ENCODE results near the gene GJA1.
"Not testable (repeated sequence)": the region's sequence is repeated elsewhere in the genome, so short reads cannot be mapped to it uniquely, and the experiment has no call there.

GJA1 gene

DNA sequence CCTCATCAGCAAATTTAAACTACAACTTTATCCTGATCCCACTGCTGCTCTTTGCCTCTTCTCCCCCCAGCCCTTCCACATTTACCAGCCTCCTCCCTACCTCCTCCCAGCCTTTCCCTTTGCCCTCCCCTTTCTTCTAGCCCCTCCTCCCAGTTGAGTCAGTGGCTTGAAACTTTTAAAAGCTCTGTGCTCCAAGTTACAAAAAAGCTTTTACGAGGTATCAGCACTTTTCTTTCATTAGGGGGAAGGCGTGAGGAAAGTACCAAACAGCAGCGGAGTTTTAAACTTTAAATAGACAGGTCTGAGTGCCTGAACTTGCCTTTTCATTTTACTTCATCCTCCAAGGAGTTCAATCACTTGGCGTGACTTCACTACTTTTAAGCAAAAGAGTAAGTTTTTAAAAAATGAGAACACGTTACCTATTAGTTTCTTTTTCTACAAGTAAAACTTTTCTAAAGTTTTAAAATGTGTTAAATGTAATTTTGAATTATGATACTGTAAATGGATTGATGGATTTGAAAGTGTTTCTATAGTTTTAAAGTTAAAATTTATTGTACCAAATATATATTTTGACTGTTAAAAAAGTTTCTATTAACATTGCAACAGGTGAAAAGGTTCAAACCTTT is at the start of gene GJA1:
Gene GJA1, plus strand, starts transcription at position 203 of the 626 bp plus-strand sequence. CDS start 11,202 bp downstream, outside the sequence.
- H3K27ac ChIP-seq: no peak within 1 kb of the TSS

DNA sequence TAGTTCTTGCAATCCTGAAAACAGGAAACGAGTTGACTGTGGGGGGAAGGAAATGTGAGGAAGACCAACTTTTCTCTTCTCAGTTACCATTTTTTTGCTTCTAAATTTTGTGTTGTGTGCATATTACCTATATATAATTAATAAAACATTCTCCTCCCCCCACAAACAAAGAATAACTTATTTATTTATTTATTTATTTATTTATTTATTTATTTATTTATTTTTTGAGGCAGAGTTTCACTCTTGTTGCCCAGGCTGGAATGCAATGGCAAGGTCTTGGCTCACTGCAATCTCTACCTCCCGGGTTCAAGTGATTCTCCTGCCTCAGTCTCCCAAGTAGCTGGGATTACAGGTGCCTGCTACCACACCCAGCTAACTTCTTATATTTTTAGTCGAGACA is 48.9 kb upstream of the GJA1 start:
- H3K27ac ChIP-seq: not testable (repeated sequence)

More for the DNA sequence above, at the start of gene GJA1:
- TF ChIP-seq, protein P1, sequence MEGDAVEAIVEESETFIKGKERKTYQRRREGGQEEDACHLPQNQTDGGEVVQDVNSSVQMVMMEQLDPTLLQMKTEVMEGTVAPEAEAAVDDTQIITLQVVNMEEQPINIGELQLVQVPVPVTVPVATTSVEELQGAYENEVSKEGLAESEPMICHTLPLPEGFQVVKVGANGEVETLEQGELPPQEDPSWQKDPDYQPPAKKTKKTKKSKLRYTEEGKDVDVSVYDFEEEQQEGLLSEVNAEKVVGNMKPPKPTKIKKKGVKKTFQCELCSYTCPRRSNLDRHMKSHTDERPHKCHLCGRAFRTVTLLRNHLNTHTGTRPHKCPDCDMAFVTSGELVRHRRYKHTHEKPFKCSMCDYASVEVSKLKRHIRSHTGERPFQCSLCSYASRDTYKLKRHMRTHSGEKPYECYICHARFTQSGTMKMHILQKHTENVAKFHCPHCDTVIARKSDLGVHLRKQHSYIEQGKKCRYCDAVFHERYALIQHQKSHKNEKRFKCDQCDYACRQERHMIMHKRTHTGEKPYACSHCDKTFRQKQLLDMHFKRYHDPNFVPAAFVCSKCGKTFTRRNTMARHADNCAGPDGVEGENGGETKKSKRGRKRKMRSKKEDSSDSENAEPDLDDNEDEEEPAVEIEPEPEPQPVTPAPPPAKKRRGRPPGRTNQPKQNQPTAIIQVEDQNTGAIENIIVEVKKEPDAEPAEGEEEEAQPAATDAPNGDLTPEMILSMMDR (conservative IDR thresholded peaks at IDR 0.05): no peak
- TF ChIP-seq ZFX (IDR thresholded peaks at IDR 0.05): no peak

DNA sequence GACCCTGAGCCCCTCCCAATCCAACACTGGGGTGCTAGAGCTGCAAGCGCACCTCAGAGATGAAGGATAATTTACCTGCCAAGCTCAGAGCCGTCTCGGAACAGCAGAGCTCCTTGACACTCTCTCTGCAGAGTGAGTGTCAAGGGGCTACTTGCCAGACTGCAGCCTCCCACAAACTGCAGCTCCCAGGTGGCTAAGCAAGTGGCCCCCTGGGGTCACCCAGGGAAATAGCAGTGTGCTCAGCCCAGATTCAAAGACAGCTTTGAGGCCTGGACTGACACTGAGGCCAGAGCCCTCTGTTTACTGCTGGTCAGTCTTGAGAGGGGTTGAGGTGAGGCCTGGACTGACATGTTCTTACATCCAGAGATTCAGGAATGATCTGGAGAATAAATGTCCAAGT is 46.0 kb upstream of the GJA1 start:
- H3K27ac ChIP-seq: no peak overlapping the region
- TF ChIP-seq ZFX (IDR thresholded peaks at IDR 0.05): no peak
- TF ChIP-seq, protein P1 (conservative IDR thresholded peaks at IDR 0.05): no peak

DNA sequence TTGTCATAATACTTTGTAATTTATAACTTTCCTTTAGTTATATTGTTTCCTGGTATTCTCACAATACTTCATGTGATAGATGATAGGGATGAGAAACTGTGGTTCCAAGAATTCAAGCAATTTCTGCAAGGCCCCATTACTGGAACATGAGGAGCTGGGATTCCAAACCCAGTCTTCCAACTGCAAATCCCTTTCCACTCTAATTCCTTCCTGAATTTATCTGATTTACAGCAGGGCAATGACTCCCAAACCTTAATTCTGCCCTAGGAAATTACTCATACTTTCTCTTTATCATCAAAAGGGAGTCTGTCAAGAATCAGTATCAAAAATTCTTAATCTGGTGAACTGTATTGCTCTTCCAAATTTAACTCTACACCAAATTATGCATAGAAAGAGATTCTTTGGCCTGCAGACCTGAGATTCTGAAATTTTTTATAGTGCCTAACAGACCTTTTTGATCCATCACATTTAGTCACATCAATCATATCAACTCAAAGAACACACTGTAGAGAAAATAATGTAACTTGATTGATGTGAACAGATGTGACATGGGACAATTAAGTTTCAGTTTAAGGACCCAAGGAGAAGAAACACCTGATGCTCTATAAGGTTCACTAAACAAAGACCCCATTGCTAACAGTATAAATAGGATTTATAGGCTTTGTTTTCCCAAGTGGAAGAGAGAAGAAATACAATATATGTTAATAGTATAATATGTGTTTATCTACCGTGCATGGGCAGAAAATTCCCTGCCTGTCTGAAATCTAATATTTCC is 41.5 kb upstream of the GJA1 start:
- TF ChIP-seq, protein P1 (conservative IDR thresholded peaks at IDR 0.05): no peak
- TF ChIP-seq ZFX (IDR thresholded peaks at IDR 0.05): no peak
- H3K27ac ChIP-seq: no peak overlapping the region

DNA sequence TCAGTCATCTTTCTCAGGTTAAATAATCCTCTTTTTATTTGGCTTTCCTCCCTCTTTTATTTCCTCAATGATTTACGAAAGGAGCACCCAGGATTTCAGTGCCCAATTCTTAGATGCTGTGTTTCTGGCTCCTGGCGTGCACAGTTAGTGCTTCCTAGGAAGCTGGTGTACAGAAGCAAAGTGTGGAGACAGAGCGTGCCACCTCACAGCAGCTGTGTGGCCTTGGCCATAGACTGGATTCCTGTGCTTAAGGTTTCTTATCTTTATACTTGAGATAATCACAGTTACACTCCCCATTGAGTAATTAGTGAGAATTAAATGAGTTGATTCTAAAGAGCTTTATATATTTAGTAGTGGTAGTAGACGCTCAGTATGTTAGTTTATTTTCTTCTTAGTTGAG is 39.7 kb upstream of the GJA1 start:
- no peak overlapping the region for H3K27ac ChIP-seq
- TF ChIP-seq, protein P1 (conservative IDR thresholded peaks at IDR 0.05): no peak
- no peak for TF ChIP-seq ZFX (IDR thresholded peaks at IDR 0.05)

DNA sequence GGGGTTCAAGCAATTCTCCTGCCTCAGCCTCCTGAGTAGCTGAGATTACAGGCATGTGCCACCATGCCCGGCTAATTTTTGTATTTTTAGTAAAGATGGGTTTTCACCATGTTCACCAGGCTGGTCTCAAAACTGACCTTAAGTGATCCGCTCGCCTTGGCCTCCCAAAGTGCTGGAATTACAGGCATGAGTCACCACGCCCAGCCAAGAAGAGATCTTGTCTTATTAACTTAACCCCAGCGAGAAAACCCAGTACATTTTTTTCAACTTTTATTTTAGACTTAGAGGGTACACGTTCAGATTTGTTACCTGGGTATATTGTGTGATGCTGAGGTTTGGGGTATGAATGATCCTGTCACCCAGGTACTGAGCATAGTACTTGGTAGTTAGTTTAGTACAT is 38.3 kb upstream of the GJA1 start:
- H3K27ac ChIP-seq: not testable (repeated sequence)

DNA sequence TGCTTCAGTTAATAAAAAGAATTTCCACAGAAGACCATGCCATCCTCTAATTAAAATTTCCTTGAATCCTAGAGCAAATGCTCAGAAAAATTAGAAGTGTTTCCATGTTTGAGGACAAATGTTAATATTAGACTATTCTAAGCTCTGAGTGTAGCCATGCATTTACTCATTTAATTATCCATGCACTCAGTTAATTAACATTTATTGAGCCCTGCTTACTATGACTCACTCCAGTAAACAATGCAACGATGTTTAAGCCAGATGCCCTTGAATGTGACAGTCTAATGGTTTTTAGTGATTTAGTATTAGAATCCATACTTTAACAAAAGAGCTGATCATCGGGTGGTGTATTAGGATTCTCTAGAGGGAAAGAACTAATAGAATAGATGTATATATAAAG is 37.3 kb upstream of the GJA1 start:
- H3K27ac ChIP-seq: no peak overlapping the region
- TF ChIP-seq, protein P1 (conservative IDR thresholded peaks at IDR 0.05): no peak
- no peak for TF ChIP-seq ZFX (IDR thresholded peaks at IDR 0.05)

DNA sequence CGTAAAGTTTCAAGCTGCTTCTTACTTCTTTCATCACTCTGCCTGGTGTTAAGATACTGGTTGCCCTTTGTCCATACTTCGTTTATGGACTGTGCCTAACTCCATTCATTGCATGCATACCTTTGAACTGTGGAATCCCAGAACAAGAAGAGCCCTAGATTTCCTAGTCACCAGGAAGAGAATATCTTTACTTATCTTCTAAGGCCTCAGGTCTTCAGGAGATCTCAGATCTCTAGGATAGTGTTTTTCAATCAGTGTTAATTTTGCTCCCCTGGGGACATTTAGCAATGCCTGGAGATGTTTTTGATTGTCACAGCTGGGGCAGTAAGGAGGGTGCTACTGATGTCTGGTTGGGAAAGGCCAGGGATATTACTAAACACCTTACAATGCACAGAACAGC is 35.5 kb upstream of the GJA1 start:
- H3K27ac ChIP-seq: no peak overlapping the region
- TF ChIP-seq, protein P1 (conservative IDR thresholded peaks at IDR 0.05): no peak
- TF ChIP-seq ZFX (IDR thresholded peaks at IDR 0.05): no peak
